ENCODE measurements around the gene TBC1D14. TPM values are rescaled to one million over a fixed set of nuclear protein-coding genes. Genes with fewer than 3 reads are reported as not detected.
A peak's percentile ranks its signal among the peaks of the same experiment; 100 is the strongest.

Gene TBC1D14
- total RNA-seq, 4 donors from 2014 or later, result 39.8 to 47.0 (median 46.0) TPM

DNA sequence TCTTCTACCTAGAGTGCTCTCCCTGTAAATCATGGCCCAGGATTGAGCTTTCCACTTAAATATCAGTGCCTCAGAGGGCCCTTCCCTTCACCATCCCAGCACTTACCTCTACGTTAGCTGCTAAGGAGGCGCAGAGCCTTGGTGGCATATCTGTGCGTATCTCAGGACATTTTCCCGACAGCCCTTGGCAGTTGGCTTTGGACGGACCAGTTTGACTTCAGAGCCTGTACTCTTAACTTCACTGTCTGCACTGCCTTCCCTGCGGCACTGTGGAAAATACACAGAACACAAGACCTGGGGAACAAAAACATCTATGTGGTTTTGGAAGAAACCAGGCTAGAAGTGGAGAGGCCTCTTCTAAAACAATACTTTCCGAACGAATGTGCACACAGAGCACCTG is 135.9 kb downstream of the TBC1D14 start:
- TF ChIP-seq, protein P1, sequence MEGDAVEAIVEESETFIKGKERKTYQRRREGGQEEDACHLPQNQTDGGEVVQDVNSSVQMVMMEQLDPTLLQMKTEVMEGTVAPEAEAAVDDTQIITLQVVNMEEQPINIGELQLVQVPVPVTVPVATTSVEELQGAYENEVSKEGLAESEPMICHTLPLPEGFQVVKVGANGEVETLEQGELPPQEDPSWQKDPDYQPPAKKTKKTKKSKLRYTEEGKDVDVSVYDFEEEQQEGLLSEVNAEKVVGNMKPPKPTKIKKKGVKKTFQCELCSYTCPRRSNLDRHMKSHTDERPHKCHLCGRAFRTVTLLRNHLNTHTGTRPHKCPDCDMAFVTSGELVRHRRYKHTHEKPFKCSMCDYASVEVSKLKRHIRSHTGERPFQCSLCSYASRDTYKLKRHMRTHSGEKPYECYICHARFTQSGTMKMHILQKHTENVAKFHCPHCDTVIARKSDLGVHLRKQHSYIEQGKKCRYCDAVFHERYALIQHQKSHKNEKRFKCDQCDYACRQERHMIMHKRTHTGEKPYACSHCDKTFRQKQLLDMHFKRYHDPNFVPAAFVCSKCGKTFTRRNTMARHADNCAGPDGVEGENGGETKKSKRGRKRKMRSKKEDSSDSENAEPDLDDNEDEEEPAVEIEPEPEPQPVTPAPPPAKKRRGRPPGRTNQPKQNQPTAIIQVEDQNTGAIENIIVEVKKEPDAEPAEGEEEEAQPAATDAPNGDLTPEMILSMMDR (IDR thresholded peaks at IDR 0.05), result no peak
- TF ChIP-seq POLR2A (IDR thresholded peaks at IDR 0.05), result no peak
- Histone ChIP-seq H3K4me1 (peaks cover 32 to 38% of the 10 kb centered on the region in 2 donors), H3K27me3 (no peaks in the 10 kb centered on the region), H3K36me3 (no peaks in the 10 kb centered on the region), H3K9me3 (no peaks in the 10 kb centered on the region), H3K4me3 (replicated peaks in 1 of 3) (peak overlapping the region in 1 of 3 donors; percentile 1), H3K27ac (peak overlapping the region in 2 of 3 donors; percentile 13 to 19)
- intact Hi-C loops (cut with DNase I), result loop anchor here (10.0 kb wide), 1 partner anchor 141 kb away; the partner anchor contains the start of gene TBC1D14
- WGBS, 2 donors, result 48 to 51% methylated on average over 8 of the region's 8 CpGs
- DNase-seq, result peak; percentile 21 to 26

DNA sequence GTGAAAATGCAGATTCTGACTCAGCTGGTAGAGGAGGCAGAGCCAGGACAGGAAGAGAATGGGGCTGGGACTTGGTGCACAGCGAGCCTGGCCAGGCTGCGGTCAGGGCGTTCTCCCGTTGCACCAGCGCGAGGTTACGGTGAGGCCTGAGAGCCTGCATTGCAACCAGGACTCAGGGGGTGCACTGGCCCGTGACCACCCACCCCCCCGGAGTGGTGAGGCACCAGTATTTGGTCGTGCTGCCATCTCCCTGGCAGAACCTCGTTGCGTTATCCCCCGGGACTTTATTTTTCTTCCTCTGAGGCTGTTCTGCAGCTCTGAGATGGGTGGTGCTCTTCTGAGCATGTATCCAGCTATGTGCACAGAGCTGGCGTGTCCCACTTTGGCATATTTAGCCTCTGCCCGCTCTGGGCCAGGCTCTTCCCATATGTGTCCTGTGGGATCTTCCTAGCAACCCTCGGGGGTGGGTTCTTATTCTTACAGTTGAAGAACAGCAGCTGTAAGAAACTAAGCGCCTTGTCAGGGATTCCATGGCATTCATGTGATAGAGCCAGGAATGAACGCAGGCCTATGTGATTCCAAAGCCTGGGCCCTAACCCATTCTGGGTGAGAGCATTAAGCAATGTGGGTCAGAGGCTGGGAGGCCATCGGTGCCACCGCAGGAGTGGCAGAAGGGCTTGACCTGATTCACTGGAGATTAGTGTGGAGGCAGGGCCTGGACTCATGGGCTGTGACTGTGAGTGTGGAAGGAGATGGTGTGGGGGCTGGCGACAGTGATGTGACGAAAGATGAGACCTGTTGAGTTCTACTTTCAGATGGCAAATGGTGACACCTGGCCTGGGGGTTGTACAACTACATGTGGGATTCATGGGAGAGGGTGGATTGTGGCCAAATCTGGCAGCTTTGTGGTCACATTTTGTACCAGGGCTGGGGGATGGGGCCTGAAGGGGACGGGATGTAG is 136.6 kb downstream of the TBC1D14 start:
- H3K4me3 ChIP-seq (replicated peaks in 1 of 3), result peak overlapping the region in 1 of 3 donors; percentile 1
- H3K27ac ChIP-seq, result peak overlapping the region in 2 of 3 donors; percentile 13 to 19
- intact Hi-C loops (cut with DNase I), result loop anchor here (10.0 kb wide), 1 partner anchor 141 kb away; the partner anchor contains the start of gene TBC1D14
- H3K27me3 ChIP-seq, result no peaks in the 10 kb centered on the region
- H3K9me3 ChIP-seq, result no peaks in the 10 kb centered on the region
- WGBS, 2 donors, result 55 to 62% methylated on average over 21 to 22 of the region's 23 CpGs
- DNase-seq, result peak; percentile 63 to 65
- H3K4me1 ChIP-seq, result peaks cover 32 to 38% of the 10 kb centered on the region in 2 donors
- H3K36me3 ChIP-seq, result no peaks in the 10 kb centered on the region
- TF ChIP-seq POLR2A (IDR thresholded peaks at IDR 0.05), result peak in 1 of 2 donors; percentile 8
- TF ChIP-seq, protein P1 (IDR thresholded peaks at IDR 0.05), result no peak

DNA sequence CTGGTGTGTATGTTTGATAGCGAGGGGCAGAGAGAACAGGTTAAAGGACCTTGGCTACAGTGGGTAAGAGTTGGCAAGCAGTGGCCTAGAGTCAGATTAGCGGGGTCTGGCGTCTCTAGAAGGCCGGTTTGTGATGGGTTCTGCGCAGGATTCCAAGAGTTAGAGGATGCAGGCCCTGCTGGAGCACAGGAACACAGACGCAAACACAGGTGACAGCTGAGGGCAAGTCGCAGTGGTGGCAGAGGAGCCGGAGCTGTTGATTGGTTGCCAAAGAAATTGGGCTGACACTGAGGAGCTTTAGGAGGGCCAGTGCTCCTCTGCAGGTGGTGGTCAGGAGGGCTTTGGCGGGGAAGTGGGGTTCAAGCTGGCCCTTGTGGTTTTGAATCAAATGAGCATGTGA is 137.3 kb downstream of the TBC1D14 start:
- Histone ChIP-seq H3K36me3 (no peaks in the 10 kb centered on the region), H3K27me3 (no peaks in the 10 kb centered on the region), H3K9me3 (no peaks in the 10 kb centered on the region), H3K27ac (no peak overlapping the region), H3K4me1 (peaks cover 28 to 35% of the 10 kb centered on the region in 2 donors), H3K4me3 (replicated peaks in 1 of 3) (no peak overlapping the region)
- no peak for DNase-seq
- WGBS, 2 donors, result 84 to 98% methylated on average over 9 of the region's 9 CpGs
- TF ChIP-seq, protein P1 (IDR thresholded peaks at IDR 0.05), result no peak
- TF ChIP-seq POLR2A (IDR thresholded peaks at IDR 0.05), result no peak
- intact Hi-C loops (cut with DNase I), result loop anchor here (10.0 kb wide), 1 partner anchor 142 kb away; the partner anchor contains the start of gene TBC1D14

DNA sequence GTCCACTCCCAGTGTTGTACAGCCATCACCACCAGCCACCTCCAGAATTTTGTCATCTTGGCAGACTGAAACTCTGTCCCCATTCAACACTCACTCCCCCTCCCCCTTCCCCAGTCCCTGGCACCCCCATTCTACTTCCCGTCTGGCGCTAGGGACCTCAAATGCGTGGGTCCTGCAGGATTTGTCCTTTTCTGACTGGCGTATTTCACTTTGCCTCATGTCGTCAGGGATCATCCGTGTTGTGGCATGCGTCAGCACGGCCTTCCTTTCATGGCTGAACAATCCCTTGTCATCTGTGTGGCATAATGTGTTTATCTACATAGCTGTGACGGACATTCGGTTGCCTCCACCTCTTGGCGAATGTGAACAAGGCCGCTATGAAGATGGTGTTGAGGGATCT is 139.0 kb downstream of the TBC1D14 start:
- no peak overlapping the region for H3K27ac ChIP-seq
- peaks cover 35 to 50% of the 10 kb centered on the region in 2 donors for H3K4me1 ChIP-seq
- intact Hi-C loops (cut with DNase I), result loop anchor here (10.0 kb wide), 1 partner anchor 144 kb away; the partner anchor contains the start of gene TBC1D14
- TF ChIP-seq POLR2A (IDR thresholded peaks at IDR 0.05), result no peak
- TF ChIP-seq, protein P1 (IDR thresholded peaks at IDR 0.05), result no peak
- H3K27me3 ChIP-seq, result no peaks in the 10 kb centered on the region
- DNase-seq, result no peak
- no peak overlapping the region for H3K4me3 ChIP-seq (replicated peaks in 1 of 3)
- no peaks in the 10 kb centered on the region for H3K9me3 ChIP-seq
- 94 to 95% methylated on average over 12 of the region's 12 CpGs for WGBS, 2 donors
- no peaks in the 10 kb centered on the region for H3K36me3 ChIP-seq
